Right cardiac atrium (tissue), 5 donors: ENCODE results near the gene ARFGAP2. TPM values are rescaled to one million over a fixed set of nuclear protein-coding genes. Genes with fewer than 3 reads are reported as not detected.

Experiments used
- ATAC-seq, 2 donors: fragments of 200-7000 bp; cut with Tn5 transposase; one replicate each; pipeline versions ENCODE4 v1.8.0 to v1.9.1; 2020; ENCODE audit warnings: moderate library complexity in 2 of 2, mild to moderate bottlenecking in 1 of 2
- DNase-seq, 3 donors: peaks; one replicate each; pipeline ENCODE4 v3.0.0-alpha.2; 2020
- H3K27ac ChIP-seq: one replicate; pipeline ENCODE4 v1.5.1; 2013; ENCODE audit warnings: mild to moderate bottlenecking, low read length, control low read depth, moderate library complexity
- H3K27me3 ChIP-seq: one replicate; pipeline ENCODE4 v1.6.1; 2013; ENCODE audit not compliant: control insufficient read depth, insufficient read depth
- H3K4me1 ChIP-seq: one replicate; pipeline ENCODE4 v1.6.1; 2013; ENCODE audit warnings: low read length; ENCODE audit not compliant: control insufficient read depth, insufficient read depth
- H3K4me3 ChIP-seq: one replicate; pipeline ENCODE4 v1.5.1; 2013; ENCODE audit warnings: low read length, control low read depth
- H3K9me3 ChIP-seq: one replicate; pipeline ENCODE4 v1.6.1; 2013; ENCODE audit warnings: low read length; ENCODE audit not compliant: control insufficient read depth
- WGBS: extraction: QIAGEN DNeasy Blood & Tissue Kit; methylation state at CpG from one replicate; pipeline ENCODE4 v1.1.7; 2013; 5-methylcytosine and 5-hydroxymethylcytosine counted together
- intact Hi-C, 4 donors: fragments of 100-400 bp; cut with DNase I; formaldehyde crosslinking; loops; one replicate each; pipeline versions ENCODE4 v1.11.0 to v1.14.0; 2022 to 2023
- polyA plus RNA-seq: library from polyadenylated mRNA; stranded (reverse); fragments of 200-250 nt; gene quantifications from one replicate; pipeline ENCODE4 v1.2.3, GENCODE V29; 2013
- total RNA-seq, 4 donors: library from RNA; stranded (reverse); fragmentation: NEBNext Ultra II Directional; extraction: Animal tissue kit (Norgen Biotek cat#: 25700); gene quantifications; one replicate each; pipeline ENCODE4 v1.2.1, GENCODE V29; 2021
- donor health status: healthy with polysubstance abuse.
- donor health status: DM: no; HTN: yes; CAD: no.
- donor health status: DM: no; HTN: no; CAD: no.
- donor health status: DM: no; HTN: yes; CAD: no; lungs with severe emphysema.
- donor health status: DM: yes; HTN: yes; CAD: no.

ARFGAP2 gene
- total and polyA plus RNA-seq, 5 donors, result 39.8 to 67.4 (median 51.5) TPM

DNA sequence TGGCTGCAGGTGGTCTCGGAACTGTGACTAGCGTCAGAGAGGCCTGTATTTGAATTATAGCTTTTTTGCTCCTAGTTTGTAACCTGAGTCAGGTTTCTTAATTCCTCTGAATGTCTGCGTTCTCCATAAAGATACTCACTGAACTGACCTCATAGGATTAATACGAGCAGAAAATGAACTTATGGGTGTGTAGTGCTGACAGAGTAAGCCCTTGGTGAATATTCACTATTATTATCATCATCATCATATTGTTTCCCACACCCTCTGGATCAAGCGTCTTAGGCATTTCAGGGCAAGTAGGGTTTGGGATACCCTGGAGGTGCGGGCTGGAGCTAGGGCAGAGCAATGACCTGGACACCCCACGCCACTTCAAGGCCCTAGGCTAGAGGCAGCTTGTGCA, 29.0 kb downstream of the ARFGAP2 start:
- ATAC-seq, result no peak
- intact Hi-C loops, result no loop called here
- WGBS, result over 99% methylated on average over 7 of the region's 7 CpGs

DNA sequence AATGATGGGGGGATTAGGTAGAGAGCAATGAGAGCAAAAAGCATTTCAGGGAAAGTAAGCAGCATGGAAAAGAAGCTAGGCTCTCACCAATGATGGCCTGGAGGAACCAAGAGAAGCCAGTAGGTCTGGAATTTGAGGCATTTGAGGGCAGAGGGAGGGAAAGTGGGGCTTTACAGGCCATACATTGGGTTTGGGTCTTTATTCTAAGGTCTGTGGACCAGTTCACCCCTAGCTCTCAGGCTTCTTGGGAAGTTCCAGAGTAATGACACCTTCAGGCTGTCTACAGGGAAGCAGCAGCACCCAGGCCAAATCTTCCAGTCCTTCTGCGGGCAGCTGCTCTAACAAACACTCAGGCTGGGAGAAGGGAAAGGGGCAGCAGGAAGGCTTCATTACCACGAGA, 29.4 kb downstream of the ARFGAP2 start:
- H3K4me1 ChIP-seq, result peaks cover 10% of the 10 kb centered on the region
- H3K9me3 ChIP-seq, result no peaks in the 10 kb centered on the region
- intact Hi-C loops, result no loop called here
- no peaks in the 10 kb centered on the region for H3K27me3 ChIP-seq
- DNase-seq (no peak), ATAC-seq (no peak)
- 82% methylated on average over 2 of the region's 2 CpGs for WGBS
- no peak overlapping the region for H3K4me3 ChIP-seq
- H3K27ac ChIP-seq, result no peak overlapping the region

More for the DNA sequence above, 29.0 kb downstream of the ARFGAP2 start:
- H3K27ac ChIP-seq, result no peak overlapping the region
- H3K4me1 ChIP-seq, result peaks cover 10% of the 10 kb centered on the region
- no peak for DNase-seq
- H3K4me3 ChIP-seq, result no peak overlapping the region
- H3K27me3 ChIP-seq, result no peaks in the 10 kb centered on the region
- H3K9me3 ChIP-seq, result no peaks in the 10 kb centered on the region

DNA sequence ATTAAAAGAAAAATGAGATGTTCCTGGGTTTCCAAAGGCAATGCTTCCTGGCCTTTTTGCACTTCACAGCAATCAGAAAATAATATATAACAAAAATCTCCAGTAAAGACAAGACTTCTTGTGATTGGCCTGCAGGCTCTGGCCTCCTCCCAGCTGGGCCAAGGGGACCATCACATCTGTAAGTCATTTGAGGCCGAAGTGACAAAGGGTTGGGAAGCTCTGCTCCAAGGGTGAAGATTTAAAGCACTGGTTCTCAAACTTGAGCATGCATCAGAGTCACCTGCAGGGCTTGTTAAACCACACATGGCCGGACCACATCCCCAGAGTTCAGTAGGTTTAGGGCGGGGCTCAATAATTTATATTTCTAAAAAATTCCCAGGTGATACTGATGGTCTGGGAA, 32.1 kb downstream of the ARFGAP2 start:
- DNase-seq (no peak), ATAC-seq (no peak)
- H3K27me3 ChIP-seq, result no peaks in the 10 kb centered on the region
- no peak overlapping the region for H3K27ac ChIP-seq
- intact Hi-C loops, result no loop called here
- no peak overlapping the region for H3K4me3 ChIP-seq
- no peaks in the 10 kb centered on the region for H3K9me3 ChIP-seq
- peaks cover 10% of the 10 kb centered on the region for H3K4me1 ChIP-seq
- WGBS, result 85% methylated on average over 3 of the region's 3 CpGs

DNA sequence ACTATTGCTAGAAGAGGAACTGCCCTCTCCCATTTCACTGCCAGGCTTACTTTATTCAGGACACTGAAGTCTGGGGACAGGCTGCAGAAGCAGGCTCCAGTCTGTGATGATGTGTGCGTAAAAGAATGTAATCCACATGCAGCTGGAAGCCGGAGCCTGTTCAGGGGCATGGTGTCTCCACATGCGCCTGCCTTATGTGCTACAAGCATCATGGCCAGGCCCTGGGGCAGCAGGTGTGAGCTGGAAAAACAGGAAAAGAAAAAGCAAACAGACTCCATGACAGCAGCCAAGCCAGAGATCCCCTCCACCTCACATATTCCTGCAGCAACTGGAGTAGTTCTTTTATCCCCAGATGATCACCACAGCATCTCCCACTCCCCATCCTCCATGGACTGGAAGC, 33.4 kb downstream of the ARFGAP2 start:
- intact Hi-C loops, result no loop called here
- Histone ChIP-seq H3K9me3 (no peaks in the 10 kb centered on the region), H3K27me3 (no peaks in the 10 kb centered on the region), H3K4me1 (peaks cover 6% of the 10 kb centered on the region), H3K4me3 (no peak overlapping the region), H3K27ac (peak overlapping the region; percentile 6)
- ATAC-seq, result peak; percentile 69 to 86
- 44% methylated on average over 3 of the region's 3 CpGs for WGBS
- DNase-seq, result peak in 1 of 3 donors; percentile 70

DNA sequence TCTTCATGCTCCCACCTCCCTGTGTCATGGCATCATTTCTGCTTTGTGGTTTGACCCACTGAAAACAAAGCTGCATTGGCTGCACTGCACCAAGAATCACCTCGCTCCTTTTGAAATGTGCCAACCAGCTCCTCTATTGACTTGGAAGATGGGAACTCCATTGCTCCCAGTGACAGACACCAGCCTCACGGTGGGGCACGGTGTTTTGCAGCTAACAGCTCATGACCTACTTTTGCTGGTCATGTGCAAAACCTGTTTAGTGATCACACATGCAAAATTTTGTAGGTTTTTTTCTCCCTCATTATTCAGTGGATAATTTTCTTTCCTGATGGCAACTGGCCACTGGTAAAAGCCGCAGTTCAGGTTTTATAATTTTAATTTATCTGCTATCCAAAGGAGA, 36.8 kb downstream of the ARFGAP2 start:
- WGBS, result 80% methylated on average over 4 of the region's 4 CpGs
- intact Hi-C loops, result no loop called here
- H3K4me3 ChIP-seq, result no peak overlapping the region

DNA sequence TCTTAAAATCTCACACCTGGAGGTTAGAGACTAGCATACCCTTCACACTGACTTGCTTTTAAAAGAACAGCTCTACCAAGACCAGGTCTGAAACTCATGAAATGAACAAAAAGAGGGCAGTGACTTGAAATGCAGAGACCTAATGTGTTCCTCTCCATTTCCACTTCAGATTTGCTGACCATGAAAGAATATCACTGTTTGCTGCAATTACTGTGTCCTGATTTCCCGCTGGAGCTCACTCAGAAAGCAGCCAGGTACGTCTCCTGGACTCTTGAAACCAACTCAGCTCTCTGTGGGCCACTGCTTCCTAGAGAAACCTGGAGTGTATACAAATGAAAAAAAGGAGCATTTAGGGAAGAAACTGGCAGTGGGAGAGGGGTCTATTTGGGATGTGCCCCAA, 39.2 kb downstream of the ARFGAP2 start:
- no peaks in the 10 kb centered on the region for H3K27me3 ChIP-seq

More for the DNA sequence above, 36.8 kb downstream of the ARFGAP2 start:
- DNase-seq (no peak), ATAC-seq (no peak)
- no peaks in the 10 kb centered on the region for H3K9me3 ChIP-seq
- no peak overlapping the region for H3K27ac ChIP-seq
- peaks cover 6% of the 10 kb centered on the region for H3K4me1 ChIP-seq
- H3K27me3 ChIP-seq, result no peaks in the 10 kb centered on the region

DNA sequence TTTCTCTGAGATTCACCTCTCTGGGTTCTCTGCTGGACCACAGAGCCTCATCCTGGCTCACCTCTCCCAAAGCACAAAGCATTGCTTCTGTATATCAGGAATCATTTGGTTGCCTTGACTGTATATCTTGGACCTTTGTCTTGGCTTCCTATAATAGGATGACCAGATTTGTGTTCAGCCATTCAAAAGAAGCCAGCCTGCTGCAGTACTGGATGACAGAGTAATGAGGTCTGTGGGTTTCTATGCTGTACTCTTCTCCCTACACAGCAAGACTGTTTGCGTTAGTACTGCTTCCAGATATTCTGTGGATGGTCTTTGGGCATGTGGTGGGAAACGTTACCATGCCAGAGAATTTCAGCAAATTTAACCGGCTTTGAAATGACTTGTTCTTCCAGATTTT, 39.8 kb downstream of the ARFGAP2 start:
- Histone ChIP-seq H3K27me3 (no peaks in the 10 kb centered on the region), H3K27ac (no peak overlapping the region), H3K4me1 (no peaks in the 10 kb centered on the region), H3K4me3 (no peak overlapping the region), H3K9me3 (no peaks in the 10 kb centered on the region)
- intact Hi-C loops, result no loop called here
- DNase-seq (no peak), ATAC-seq (no peak)
- 95% methylated on average over 3 of the region's 3 CpGs for WGBS

More for the DNA sequence above, 39.2 kb downstream of the ARFGAP2 start:
- Histone ChIP-seq H3K9me3 (no peaks in the 10 kb centered on the region), H3K4me3 (no peak overlapping the region), H3K27ac (no peak overlapping the region), H3K4me1 (no peaks in the 10 kb centered on the region)
- intact Hi-C loops, result no loop called here
- DNase-seq (no peak), ATAC-seq (no peak)
- 95% methylated on average over 2 of the region's 2 CpGs for WGBS

DNA sequence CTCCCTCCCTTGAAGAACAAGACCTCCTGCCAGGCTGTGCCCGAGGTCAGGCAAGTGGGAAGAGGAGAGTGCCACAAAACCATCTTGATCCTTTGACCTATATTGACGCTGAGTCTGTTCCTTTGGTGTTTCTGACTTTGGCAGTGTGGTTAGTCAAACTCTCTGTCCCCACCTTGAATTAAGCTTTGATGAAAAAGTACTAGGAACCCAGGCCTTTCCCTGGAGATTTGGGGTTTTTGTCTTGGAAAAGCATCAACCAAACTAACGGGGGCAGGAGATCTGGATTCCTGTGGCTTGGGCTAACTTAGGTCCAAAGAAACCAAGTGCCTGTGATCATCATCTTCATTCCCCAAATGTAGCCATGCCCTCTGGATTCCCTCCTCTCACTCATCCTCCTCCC, 40.4 kb downstream of the ARFGAP2 start:
- Histone ChIP-seq H3K27ac (no peak overlapping the region), H3K9me3 (no peaks in the 10 kb centered on the region), H3K4me3 (no peak overlapping the region), H3K4me1 (no peaks in the 10 kb centered on the region), H3K27me3 (no peaks in the 10 kb centered on the region)
- DNase-seq (no peak), ATAC-seq (no peak)
- intact Hi-C loops, result no loop called here
- 73% methylated on average over 3 of the region's 3 CpGs for WGBS

DNA sequence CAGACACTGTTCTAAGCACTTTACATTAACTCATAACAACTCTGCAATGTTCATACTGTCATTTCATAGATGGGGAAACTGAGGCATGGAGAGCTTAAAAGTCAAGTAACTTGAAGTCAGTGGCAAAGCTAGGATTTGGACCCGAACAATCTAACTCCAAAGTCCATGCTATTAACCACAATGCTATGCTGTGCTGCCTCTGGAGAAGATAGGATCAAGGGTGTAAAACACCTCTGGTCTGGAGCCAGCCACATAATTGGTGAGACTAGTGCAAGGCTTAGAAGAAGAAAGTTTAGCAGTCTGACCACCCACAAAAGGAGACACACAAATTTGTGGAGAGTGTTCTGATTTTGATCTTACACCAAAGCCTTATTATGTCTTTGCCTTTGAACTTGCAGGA, 43.7 kb downstream of the ARFGAP2 start:
- Histone ChIP-seq H3K27me3 (no peaks in the 10 kb centered on the region), H3K27ac (no peak overlapping the region), H3K4me1 (peaks cover 3% of the 10 kb centered on the region), H3K9me3 (no peaks in the 10 kb centered on the region), H3K4me3 (no peak overlapping the region)
- intact Hi-C loops, result no loop called here
- no peak for DNase-seq
- WGBS, result 97% methylated on average over 1 of the region's 1 CpG
- ATAC-seq, result no peak

DNA sequence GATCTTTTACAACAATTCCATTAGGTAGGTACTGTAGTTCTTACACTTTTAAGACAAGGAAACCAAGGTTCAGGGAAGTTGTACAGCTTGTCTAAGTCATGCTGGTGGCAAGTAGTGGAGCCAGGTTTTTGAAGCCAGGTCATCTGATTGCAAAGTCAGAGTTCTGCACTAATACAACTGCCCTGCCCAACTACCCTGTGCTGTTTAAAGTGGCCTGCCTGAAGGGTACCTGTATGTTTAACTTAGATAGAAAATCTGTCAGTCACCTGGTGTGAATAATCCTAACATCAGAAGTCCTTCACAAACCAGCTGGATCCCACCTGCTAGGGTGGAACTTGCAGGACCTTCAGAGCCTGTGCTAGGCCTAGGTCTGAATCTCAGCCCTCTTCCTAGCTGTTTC, 44.2 kb downstream of the ARFGAP2 start:
- DNase-seq (no peak), ATAC-seq (no peak)
- Histone ChIP-seq H3K27ac (no peak overlapping the region), H3K4me1 (peaks cover 3% of the 10 kb centered on the region), H3K4me3 (no peak overlapping the region), H3K27me3 (no peaks in the 10 kb centered on the region), H3K9me3 (no peaks in the 10 kb centered on the region)
- intact Hi-C loops, result no loop called here

DNA sequence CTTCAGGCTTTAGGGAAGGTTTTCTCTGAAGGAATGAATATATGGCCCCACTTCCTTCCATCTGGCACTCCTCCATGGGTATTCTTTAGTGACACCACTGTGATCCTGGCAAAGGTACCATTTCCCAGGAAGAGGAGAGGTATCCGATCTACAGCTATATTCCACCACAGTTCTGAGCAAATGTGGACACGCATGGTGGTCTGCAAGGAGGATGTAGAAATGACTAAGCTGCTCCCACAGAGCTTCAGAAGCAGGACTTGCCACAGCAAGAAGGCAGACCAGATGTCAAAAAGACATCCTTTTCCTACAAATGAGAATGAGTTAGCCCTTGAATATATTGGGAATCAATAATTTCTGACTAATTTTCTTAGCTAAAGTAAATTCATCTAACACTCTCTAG, 45.5 kb downstream of the ARFGAP2 start:
- Histone ChIP-seq H3K4me1 (peaks cover 3% of the 10 kb centered on the region), H3K4me3 (no peak overlapping the region), H3K27ac (no peak overlapping the region), H3K27me3 (no peaks in the 10 kb centered on the region), H3K9me3 (no peaks in the 10 kb centered on the region)
- ATAC-seq, result no peak
- 89% methylated on average over 2 of the region's 2 CpGs for WGBS
- no peak for DNase-seq
- intact Hi-C loops, result no loop called here

DNA sequence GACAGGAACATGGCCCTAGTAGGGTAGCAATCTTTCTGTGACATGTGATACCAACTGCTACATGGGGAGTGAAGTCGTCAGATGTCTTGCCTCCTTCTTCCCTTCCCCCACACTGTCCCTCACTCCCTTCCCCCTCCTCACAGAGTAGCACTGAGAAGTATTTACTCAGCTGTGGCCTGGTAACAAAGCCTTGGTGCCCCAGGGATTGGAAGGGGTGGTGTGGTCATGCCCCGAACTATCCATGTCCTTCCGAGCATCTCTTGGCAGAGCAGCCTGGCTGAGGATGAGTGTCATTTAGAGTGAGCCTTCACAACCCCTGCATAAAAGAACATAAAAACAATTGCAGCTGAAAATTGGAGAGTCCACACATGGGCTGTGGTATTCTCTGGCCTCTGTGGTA, 46.1 kb downstream of the ARFGAP2 start:
- H3K27ac ChIP-seq, result no peak overlapping the region
- peak in 1 of 2 donors; percentile 36 for ATAC-seq
- DNase-seq, result no peak
- peaks cover 3% of the 10 kb centered on the region for H3K4me1 ChIP-seq
- no peaks in the 10 kb centered on the region for H3K27me3 ChIP-seq
- no peaks in the 10 kb centered on the region for H3K9me3 ChIP-seq
- H3K4me3 ChIP-seq, result no peak overlapping the region
- 57% methylated on average over 3 of the region's 3 CpGs for WGBS
- intact Hi-C loops, result no loop called here
